GM12872 (cell line): ENCODE measurements around the gene MCL1.

Experiments
- CTCF ChIP-seq: IDR thresholded peaks from 3 replicates; pipeline ENCODE4 v1.5.1; 2011; ENCODE audit warnings: low read depth, mild to moderate bottlenecking, low read length, moderate library complexity; ENCODE audit not compliant: insufficient read depth

MCL1 gene

GRCh38 chr1:150555971-150556865 lies 23.2 kb downstream of the MCL1 start:
- TF ChIP-seq CTCF: no peak

GRCh38 chr1:150555198-150555970 lies 24.0 kb downstream of the MCL1 start:
- no peak for TF ChIP-seq CTCF

- TF ChIP-seq CTCF: no peak
These were observed 25.3 kb downstream of the MCL1 start for GRCh38 chr1:150554086-150554452.

- TF ChIP-seq CTCF: no peak
These were observed 25.9 kb downstream of the MCL1 start for GRCh38 chr1:150553392-150554085.

- TF ChIP-seq CTCF: no peak
These were observed 26.5 kb downstream of the MCL1 start for GRCh38 chr1:150552911-150553289.

GRCh38 chr1:150552128-150552910 lies 27.1 kb downstream of the MCL1 start:
- no peak for TF ChIP-seq CTCF
